Left forelimb (tissue), 1 donor: ENCODE data around the gene GUCA2A.

Experiments used
- DNase-seq: peaks from one replicate; pipeline ENCODE4 v3.0.0-alpha.2; 2018; ENCODE audit warnings: low spot score

Gene GUCA2A

GRCh38 chr1:42130061-42130660 lies 34.4 kb downstream of the GUCA2A start:
- DNase-seq: no peak

GRCh38 chr1:42128964-42129363 lies 35.6 kb downstream of the GUCA2A start:
- DNase-seq: no peak

- DNase-seq: no peak
Measured at GRCh38 chr1:42128499-42128898, 36.0 kb downstream of the GUCA2A start.

- no peak for DNase-seq
Measured at GRCh38 chr1:42127767-42128166, 36.8 kb downstream of the GUCA2A start.

GRCh38 chr1:42125552-42125951 lies 39.0 kb downstream of the GUCA2A start:
- DNase-seq: no peak

- no peak for DNase-seq
Measured at GRCh38 chr1:42122408-42122807, 42.1 kb downstream of the GUCA2A start.

GRCh38 chr1:42118125-42118524 lies 46.4 kb downstream of the GUCA2A start:
- no peak for DNase-seq

- DNase-seq: no peak
Measured at GRCh38 chr1:42117214-42117613, 47.3 kb downstream of the GUCA2A start.

GRCh38 chr1:42114229-42114628 lies 50.3 kb downstream of the GUCA2A start:
- no peak for DNase-seq
